Mesendoderm (in vitro differentiated cells): Measurements from ENCODE around the gene MKRN2.
A peak's percentile ranks its signal among the peaks of the same experiment; 100 is the strongest.

Experiments
- DNase-seq: peaks from one replicate; pipeline ENCODE4 v3.0.0; 2013
- H2AK5ac ChIP-seq: 2 replicates; pipeline ENCODE4 v1.6.1; 2013; ENCODE audit warnings: low read length, inconsistent platforms
- H2BK120ac ChIP-seq: 2 replicates; pipeline ENCODE4 v1.6.1; 2013; ENCODE audit warnings: low read depth, mild to moderate bottlenecking, low read length, moderate library complexity, mixed read lengths
- H2BK15ac ChIP-seq: replicated peaks from 2 replicates; pipeline ENCODE4 v1.6.1; 2013; ENCODE audit warnings: low read depth, mild to moderate bottlenecking, moderate library complexity
- H2BK5ac ChIP-seq: 2 replicates; pipeline ENCODE4 v1.6.1; 2013; ENCODE audit warnings: low read length, inconsistent platforms
- H3K18ac ChIP-seq: 2 replicates; pipeline ENCODE4 v1.6.1; 2013; ENCODE audit warnings: mild to moderate bottlenecking, low read length, mixed read lengths
- H3K23ac ChIP-seq: one replicate; pipeline ENCODE4 v1.6.1; 2013; ENCODE audit warnings: low read length
- H3K27ac ChIP-seq: 2 replicates; pipeline ENCODE4 v1.5.1; 2013; ENCODE audit warnings: low read depth, mild to moderate bottlenecking, inconsistent platforms, low read length, moderate library complexity
- H3K27me3 ChIP-seq: 2 replicates; pipeline ENCODE4 v1.6.1; 2013; ENCODE audit warnings: low read length, control low read depth, mild to moderate bottlenecking, inconsistent platforms; ENCODE audit not compliant: insufficient read depth, poor library complexity
- H3K36me3 ChIP-seq: 2 replicates; pipeline ENCODE4 v1.6.1; 2013; ENCODE audit warnings: low read length, inconsistent platforms; ENCODE audit not compliant: control insufficient read depth, insufficient read depth
- H3K4ac ChIP-seq: one replicate; pipeline ENCODE4 v1.6.1; 2013; ENCODE audit warnings: low read depth, mild to moderate bottlenecking, low read length, moderate library complexity
- H3K4me1 ChIP-seq: 2 replicates; pipeline ENCODE4 v1.6.1; 2013; ENCODE audit warnings: low read depth, low read length, inconsistent platforms; ENCODE audit not compliant: control insufficient read depth
- H3K4me2 ChIP-seq: 2 replicates; pipeline ENCODE4 v1.6.1; 2013; ENCODE audit warnings: low read length
- H3K4me3 ChIP-seq: 2 replicates; pipeline ENCODE4 v1.5.1; 2013; ENCODE audit warnings: mild to moderate bottlenecking, low read length
- H3K56ac ChIP-seq: one replicate; pipeline ENCODE4 v1.6.1; 2013; ENCODE audit warnings: low read length
- H3K79me1 ChIP-seq: 2 replicates; pipeline ENCODE4 v1.6.1; 2013; ENCODE audit warnings: low read length, inconsistent platforms
- H3K79me2 ChIP-seq: 2 replicates; pipeline ENCODE4 v1.6.1; 2013; ENCODE audit warnings: mild to moderate bottlenecking, low read length; ENCODE audit not compliant: control insufficient read depth, insufficient read depth
- H3K9ac ChIP-seq: 2 replicates; pipeline ENCODE4 v1.6.1; 2013; ENCODE audit warnings: low read length, inconsistent platforms
- H4K5ac ChIP-seq: one replicate; pipeline ENCODE4 v1.6.1; 2013; ENCODE audit warnings: low read length
- H4K8ac ChIP-seq: one replicate; pipeline ENCODE4 v1.6.1; 2013; ENCODE audit warnings: low read depth, mild to moderate bottlenecking, control low read depth, low read length, moderate library complexity
- WGBS: extraction: QIAGEN DNeasy Blood & Tissue Kit; methylation state at CpG from one replicate; pipeline ENCODE4 v1.1.7; 2013; ENCODE audit warnings: low lambda C conversion rate, missing lambda C conversion rate; ENCODE audit not compliant: insufficient coverage; ENCODE audit errors: extremely low coverage; 5-methylcytosine and 5-hydroxymethylcytosine counted together

Gene MKRN2

DNA sequence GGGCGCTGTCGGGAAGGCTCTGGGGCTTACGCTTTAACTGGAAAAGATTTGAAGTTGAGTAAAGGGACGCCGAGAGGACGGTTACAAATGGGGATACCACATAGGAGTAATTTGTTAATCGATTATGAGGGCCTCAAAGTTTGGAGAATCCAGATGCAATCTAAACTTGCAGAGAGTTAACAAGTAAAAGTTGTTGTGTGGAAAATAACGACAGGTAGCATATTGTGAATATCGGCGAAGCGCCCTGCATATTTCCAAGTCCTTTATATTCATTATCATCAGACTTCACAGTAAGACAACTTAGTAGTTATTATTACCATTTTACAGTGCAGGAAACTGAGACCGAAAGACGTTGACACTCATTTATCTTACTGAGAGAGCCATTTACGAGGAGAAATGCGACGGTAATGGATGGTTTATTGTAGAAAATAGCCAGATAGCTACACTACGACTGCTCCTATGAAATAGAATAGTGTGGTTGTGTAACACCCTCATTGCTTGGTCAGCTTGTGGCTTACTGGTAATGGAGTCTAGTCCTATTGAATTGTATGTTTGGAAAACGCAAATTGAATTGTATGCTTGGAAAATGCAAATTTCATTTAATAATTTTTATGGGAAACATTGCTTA is 700 bp downstream of the MKRN2 start:
- H4K8ac ChIP-seq, result no peak overlapping the region
- no peak overlapping the region for H2AK5ac ChIP-seq
- H3K79me1 ChIP-seq, result peaks cover 10% of the 10 kb centered on the region
- no peak for DNase-seq
- no CpG with 5 or more reads among the region's 18 CpGs for WGBS
- no peak overlapping the region for H2BK5ac ChIP-seq
- peak overlapping the region; percentile 98 for H3K56ac ChIP-seq
- H3K4ac ChIP-seq, result no peak overlapping the region
- H4K5ac ChIP-seq, result no peak overlapping the region
- no peaks in the 10 kb centered on the region for H3K27me3 ChIP-seq
- H3K36me3 ChIP-seq, result no peaks in the 10 kb centered on the region
- H3K9ac ChIP-seq, result peak overlapping the region; percentile 90
- no peak overlapping the region for H2BK15ac ChIP-seq
- peak overlapping the region; percentile 84 for H3K4me3 ChIP-seq
- H3K4me1 ChIP-seq, result peaks cover 2% of the 10 kb centered on the region
- no peak overlapping the region for H2BK120ac ChIP-seq
- H3K23ac ChIP-seq, result no peak overlapping the region
- peak overlapping the region; percentile 93 for H3K27ac ChIP-seq
- peak overlapping the region; percentile 45 for H3K18ac ChIP-seq
- peaks cover 48% of the 10 kb centered on the region for H3K79me2 ChIP-seq
- H3K4me2 ChIP-seq, result peak overlapping the region; percentile 63

DNA sequence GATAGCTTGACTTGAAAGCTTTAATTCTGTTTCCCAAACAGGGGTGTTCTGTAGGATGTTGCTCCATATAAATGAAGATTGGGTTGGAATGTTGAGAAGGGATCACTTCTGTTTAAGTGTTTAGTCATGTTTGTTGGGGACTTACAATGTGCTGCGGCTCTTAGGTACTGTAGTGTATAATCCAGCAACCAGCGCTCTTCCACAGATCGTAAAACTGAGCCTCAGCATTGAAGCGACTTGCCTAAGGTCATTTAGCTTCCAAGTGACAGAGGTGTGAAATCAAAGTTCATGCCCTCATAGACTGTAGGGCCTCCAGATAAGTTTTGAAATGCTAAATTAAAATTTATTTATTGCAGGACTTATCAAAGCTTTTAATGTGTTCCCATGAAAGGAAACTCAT is 1.8 kb downstream of the MKRN2 start:
- Histone ChIP-seq H3K23ac (peak overlapping the region; percentile 7), H4K8ac (no peak overlapping the region), H3K4ac (no peak overlapping the region), H3K79me1 (peaks cover 10% of the 10 kb centered on the region), H3K4me3 (no peak overlapping the region), H3K4me1 (peaks cover 2% of the 10 kb centered on the region), H2BK5ac (no peak overlapping the region), H3K27ac (no peak overlapping the region), H4K5ac (no peak overlapping the region), H2AK5ac (no peak overlapping the region), H3K18ac (no peak overlapping the region), H2BK15ac (no peak overlapping the region), H2BK120ac (no peak overlapping the region), H3K36me3 (no peaks in the 10 kb centered on the region), H3K9ac (peak overlapping the region; percentile 8), H3K79me2 (peaks cover 54% of the 10 kb centered on the region), H3K4me2 (no peak overlapping the region), H3K27me3 (no peaks in the 10 kb centered on the region), H3K56ac (no peak overlapping the region)
- no CpG with 5 or more reads among the region's 4 CpGs for WGBS
- DNase-seq, result peak; percentile 28

DNA sequence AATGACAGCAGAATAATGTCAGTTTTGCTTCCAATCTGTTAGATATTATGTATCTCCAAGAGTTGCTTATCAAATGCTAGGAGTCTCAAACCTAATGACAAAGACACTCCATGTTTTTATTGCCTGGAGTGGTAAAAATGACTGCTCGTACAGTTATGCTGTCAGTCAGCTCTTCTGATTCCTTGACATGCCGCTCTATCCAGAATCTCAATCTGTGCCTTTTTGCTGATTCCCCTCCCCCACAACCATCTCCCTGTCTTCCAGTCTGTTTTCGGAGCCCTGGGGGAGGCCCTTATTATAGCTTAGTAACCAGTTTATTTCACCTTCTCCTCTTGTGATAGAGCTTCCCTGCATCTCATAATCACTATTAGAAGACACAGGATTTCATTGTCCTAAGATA is 2.6 kb downstream of the MKRN2 start:
- no peak overlapping the region for H3K9ac ChIP-seq
- H3K27ac ChIP-seq, result no peak overlapping the region
- H2AK5ac ChIP-seq, result no peak overlapping the region
- no peak overlapping the region for H2BK120ac ChIP-seq
- no peaks in the 10 kb centered on the region for H3K27me3 ChIP-seq
- H2BK15ac ChIP-seq, result no peak overlapping the region
- H3K18ac ChIP-seq, result no peak overlapping the region
- no peak overlapping the region for H4K5ac ChIP-seq
- no peak overlapping the region for H3K4me2 ChIP-seq
- peaks cover 56% of the 10 kb centered on the region for H3K79me2 ChIP-seq
- H3K4ac ChIP-seq, result no peak overlapping the region
- H3K4me3 ChIP-seq, result no peak overlapping the region
- H3K4me1 ChIP-seq, result peaks cover 2% of the 10 kb centered on the region
- no peak for DNase-seq
- no peak overlapping the region for H3K56ac ChIP-seq
- H3K23ac ChIP-seq, result no peak overlapping the region
- no CpG with 5 or more reads among the region's 3 CpGs for WGBS
- H4K8ac ChIP-seq, result no peak overlapping the region
- H3K36me3 ChIP-seq, result no peaks in the 10 kb centered on the region
- no peak overlapping the region for H2BK5ac ChIP-seq
- peaks cover 10% of the 10 kb centered on the region for H3K79me1 ChIP-seq

DNA sequence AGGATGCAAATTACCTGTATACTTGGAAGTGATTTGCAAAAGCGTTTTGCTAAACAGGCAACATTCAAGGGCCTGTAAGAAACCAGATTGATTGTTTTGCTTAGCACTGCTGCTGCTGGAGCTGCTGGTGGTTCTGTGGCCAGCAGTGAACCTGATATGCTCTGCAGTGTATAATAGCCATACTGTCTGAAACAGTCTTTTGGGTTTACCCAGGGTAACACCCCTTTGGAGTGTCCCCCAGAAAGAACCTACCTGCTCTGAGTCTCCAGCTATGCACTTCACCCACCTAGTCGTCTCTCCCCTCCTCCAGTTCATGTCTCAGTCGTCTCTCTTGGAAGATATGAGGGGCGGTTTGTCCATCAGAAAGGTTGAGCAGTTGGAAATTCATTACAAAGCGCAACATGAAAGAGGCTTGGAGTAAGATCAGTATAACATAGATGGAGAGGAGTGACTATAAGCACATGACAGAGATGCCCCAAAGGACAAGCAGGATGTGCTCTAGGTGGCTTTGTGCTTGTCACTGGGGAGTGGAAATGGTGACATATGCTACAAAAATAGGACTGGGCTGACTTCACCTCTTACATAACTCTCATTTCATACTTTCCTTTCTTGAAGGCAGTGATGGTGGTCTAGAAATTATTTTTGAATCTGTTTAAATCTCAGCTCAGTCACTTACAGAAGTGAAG is 3.8 kb downstream of the MKRN2 start:
- H3K36me3 ChIP-seq, result no peaks in the 10 kb centered on the region
- H3K4me1 ChIP-seq, result peaks cover 2% of the 10 kb centered on the region
- DNase-seq, result no peak
- no peak overlapping the region for H3K23ac ChIP-seq
- no CpG with 5 or more reads among the region's 5 CpGs for WGBS
- no peak overlapping the region for H3K27ac ChIP-seq
- H3K18ac ChIP-seq, result no peak overlapping the region
- no peak overlapping the region for H4K8ac ChIP-seq
- H3K56ac ChIP-seq, result no peak overlapping the region
- H3K4me2 ChIP-seq, result no peak overlapping the region
- peaks cover 66% of the 10 kb centered on the region for H3K79me2 ChIP-seq
- no peak overlapping the region for H3K4ac ChIP-seq
- H2BK120ac ChIP-seq, result no peak overlapping the region
- H2BK15ac ChIP-seq, result no peak overlapping the region
- H2AK5ac ChIP-seq, result no peak overlapping the region
- H3K4me3 ChIP-seq, result no peak overlapping the region
- H4K5ac ChIP-seq, result no peak overlapping the region
- H3K27me3 ChIP-seq, result no peaks in the 10 kb centered on the region
- H3K79me1 ChIP-seq, result peaks cover 14% of the 10 kb centered on the region
- H2BK5ac ChIP-seq, result no peak overlapping the region
- no peak overlapping the region for H3K9ac ChIP-seq

DNA sequence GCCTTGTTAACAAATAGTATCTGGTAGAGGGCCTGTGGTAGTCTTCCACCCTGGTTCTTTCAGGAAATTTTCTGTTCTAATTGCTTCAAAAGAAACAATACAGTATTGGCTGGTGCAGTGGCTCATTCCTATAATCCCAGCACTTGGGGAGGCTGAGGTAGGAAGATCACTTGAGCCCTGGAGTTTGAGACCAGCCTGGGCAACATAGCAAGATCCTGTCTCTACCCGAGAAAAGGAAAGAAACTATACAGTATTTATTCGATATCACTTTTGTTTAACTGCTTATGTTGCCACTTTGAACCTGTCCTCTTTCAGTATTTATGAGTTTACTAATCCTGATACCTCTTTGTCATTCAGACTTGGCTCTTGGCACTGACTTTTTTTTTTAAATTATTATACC is 4.5 kb downstream of the MKRN2 start:
- no peak overlapping the region for H4K8ac ChIP-seq
- H3K56ac ChIP-seq, result no peak overlapping the region
- peaks cover 71% of the 10 kb centered on the region for H3K79me2 ChIP-seq
- no peak overlapping the region for H3K9ac ChIP-seq
- no peak overlapping the region for H3K27ac ChIP-seq
- no peak for DNase-seq
- no peak overlapping the region for H3K4me2 ChIP-seq
- peaks cover 18% of the 10 kb centered on the region for H3K79me1 ChIP-seq
- no peaks in the 10 kb centered on the region for H3K36me3 ChIP-seq
- no peak overlapping the region for H3K18ac ChIP-seq
- H2BK120ac ChIP-seq, result no peak overlapping the region
- H3K27me3 ChIP-seq, result no peaks in the 10 kb centered on the region
- peaks cover 2% of the 10 kb centered on the region for H3K4me1 ChIP-seq
- WGBS, result no CpG with 5 or more reads among the region's 2 CpGs
- no peak overlapping the region for H3K4ac ChIP-seq
- H4K5ac ChIP-seq, result no peak overlapping the region
- H3K23ac ChIP-seq, result no peak overlapping the region
- H2BK15ac ChIP-seq, result no peak overlapping the region
- H2AK5ac ChIP-seq, result no peak overlapping the region
- no peak overlapping the region for H3K4me3 ChIP-seq
- no peak overlapping the region for H2BK5ac ChIP-seq
